A673 (cell line): ENCODE data around the gene TACC2.

Experiments
- EZH2 ChIP-seq: fragments of 200-600 bp; sonication (generic); IDR thresholded peaks from 2 replicates; pipeline ENCODE4 v1.6.1; 2017; ENCODE audit warnings: borderline replicate concordance, low read depth, mild to moderate bottlenecking, mixed read lengths, antibody characterized with exemption, low read length; ENCODE audit not compliant: poor library complexity, severe bottlenecking
- TF ChIP-seq, protein P1 (sequence below): fragments of 300-800, 200-600 bp; sonication (generic); conservative IDR thresholded peaks from 2 replicates; pipeline ENCODE4 v1.5.1; 2017; ENCODE audit warnings: low read depth, mild to moderate bottlenecking, antibody characterized with exemption, low read length, moderate library complexity, mixed read lengths

DNA sequence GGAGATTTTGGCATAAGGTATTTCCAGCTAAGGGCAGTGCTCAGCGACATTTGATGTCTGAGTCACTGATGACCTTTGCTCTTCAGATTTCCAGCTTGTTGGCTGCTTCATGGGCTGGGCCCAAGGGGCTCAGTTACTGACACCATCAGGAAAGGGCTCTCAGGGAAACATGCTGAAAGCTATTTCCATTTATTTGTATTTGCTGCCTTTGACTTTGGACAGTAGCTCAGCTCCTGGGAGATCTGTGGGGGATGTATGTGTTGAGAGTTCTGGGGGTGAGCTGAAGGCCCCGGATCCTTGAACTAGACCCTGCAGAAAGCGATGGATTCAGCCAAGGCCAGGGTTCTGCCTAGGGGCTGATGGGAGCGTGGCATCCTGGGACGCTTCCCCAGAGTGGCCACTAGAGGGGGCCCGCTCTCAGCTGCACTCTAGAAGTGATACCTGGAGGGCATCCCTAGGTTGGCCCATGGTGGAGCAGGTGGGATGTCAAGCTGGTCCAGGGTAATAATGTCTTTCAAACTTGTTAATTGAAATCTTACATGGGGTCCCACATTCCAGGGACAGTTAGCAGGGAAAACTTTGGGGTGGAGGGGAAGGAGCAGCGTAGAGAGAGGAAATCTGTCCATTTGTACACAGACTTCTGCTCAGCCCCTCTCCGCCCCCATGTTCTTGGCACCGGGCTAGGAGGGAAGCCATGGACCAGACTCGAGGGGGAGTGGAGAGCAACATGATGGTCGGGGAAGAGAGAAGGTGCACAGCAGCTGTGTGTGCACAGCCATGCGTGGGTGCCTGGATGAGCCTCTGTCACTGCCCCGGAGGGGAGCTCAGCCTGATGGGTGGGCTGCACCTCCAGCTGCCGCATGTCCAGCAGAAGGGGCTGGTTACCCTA is 279.1 kb downstream of the TACC2 start:
- TF ChIP-seq, protein P1, sequence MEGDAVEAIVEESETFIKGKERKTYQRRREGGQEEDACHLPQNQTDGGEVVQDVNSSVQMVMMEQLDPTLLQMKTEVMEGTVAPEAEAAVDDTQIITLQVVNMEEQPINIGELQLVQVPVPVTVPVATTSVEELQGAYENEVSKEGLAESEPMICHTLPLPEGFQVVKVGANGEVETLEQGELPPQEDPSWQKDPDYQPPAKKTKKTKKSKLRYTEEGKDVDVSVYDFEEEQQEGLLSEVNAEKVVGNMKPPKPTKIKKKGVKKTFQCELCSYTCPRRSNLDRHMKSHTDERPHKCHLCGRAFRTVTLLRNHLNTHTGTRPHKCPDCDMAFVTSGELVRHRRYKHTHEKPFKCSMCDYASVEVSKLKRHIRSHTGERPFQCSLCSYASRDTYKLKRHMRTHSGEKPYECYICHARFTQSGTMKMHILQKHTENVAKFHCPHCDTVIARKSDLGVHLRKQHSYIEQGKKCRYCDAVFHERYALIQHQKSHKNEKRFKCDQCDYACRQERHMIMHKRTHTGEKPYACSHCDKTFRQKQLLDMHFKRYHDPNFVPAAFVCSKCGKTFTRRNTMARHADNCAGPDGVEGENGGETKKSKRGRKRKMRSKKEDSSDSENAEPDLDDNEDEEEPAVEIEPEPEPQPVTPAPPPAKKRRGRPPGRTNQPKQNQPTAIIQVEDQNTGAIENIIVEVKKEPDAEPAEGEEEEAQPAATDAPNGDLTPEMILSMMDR: peak; percentile 96
- TF ChIP-seq EZH2: no peak
